HG02610 (cell line): ENCODE measurements around the gene TAS1R3.
"Not testable (repeated sequence)": the region's sequence is repeated elsewhere in the genome, so short reads cannot be mapped to it uniquely, and the experiment has no call there.

Source experiments
- ATAC-seq: cut with Tn5 transposase; IDR thresholded peaks from one replicate; pipeline ENCODE4 v1.9.1; 2021; ENCODE audit warnings: mild to moderate bottlenecking, moderate library complexity; ENCODE audit not compliant: unreplicated experiment

The TAS1R3 gene

DNA sequence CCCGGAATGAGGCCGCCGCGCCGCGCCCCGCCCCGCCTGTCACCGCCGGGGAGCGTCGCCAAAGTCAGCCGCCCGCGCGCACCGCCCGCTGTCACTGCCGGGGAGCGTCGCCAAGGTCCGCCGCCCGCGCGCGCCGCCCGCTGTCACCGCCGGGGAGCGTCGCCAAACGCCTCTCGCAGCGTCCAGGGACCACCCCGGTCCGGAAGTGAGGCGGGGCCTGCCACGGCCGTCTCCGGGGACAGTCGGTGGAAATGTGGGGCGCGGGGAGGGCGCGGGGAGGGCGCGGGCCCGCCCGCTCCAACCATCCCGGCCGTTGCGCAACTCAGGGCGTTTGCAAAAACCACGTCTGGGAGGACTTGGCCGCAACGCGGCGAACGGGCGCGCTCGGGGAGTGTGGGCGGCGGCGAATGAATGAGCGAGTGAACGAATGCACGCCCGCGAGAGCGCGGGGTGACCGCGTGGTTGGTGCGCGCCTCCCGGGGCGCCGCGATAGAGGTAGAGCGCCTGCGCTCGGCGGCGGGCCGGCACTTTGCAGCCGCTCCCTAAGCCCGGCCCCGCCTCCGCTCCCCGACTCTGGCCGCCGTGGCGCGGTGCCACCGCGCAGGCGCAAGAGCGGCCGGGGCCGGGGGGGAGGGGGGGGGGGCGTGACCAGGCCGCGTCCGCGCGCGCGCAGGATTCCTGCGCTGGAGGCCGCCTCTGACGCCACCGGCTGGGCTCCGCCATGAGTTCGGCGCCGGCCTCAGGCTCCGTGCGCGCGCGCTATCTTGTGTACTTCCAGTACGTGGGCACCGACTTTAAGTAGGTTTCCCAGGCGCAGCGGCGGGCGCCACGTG is 22.9 kb upstream of the TAS1R3 start, which contains the start of the genes ACAP3 and PUSL1:
Gene ACAP3 (minus strand): TSS at position 8 of the 833 bp plus-strand sequence. CDS start 115 bp downstream, outside the sequence.
Gene PUSL1 (plus strand): TSS at position 675 of the 833 bp plus-strand sequence. CDS start 47 bp downstream, at position 722.
- ATAC-seq, result peak; percentile 50

DNA sequence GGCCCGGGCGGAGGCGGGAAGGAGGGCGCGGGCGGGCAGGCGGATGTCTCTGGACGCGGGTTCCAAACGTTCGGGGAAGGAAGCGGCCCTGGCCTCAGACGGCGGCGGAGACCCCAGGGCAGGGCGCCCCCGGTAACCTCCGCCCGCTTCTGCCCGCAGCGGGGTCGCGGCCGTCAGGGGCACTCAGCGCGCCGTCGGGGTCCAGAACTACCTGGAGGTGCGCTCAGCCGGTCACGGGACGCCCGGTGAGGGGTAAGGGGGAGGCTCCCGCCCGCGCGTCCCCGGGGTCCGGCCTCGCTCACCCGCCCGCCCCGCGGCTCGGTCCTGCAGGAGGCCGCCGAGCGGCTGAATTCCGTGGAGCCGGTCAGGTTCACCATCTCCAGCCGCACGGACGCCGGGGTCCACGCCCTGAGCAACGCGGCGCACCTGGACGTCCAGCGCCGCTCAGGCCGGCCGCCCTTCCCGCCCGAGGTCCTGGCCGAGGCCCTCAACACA is 22.3 kb upstream of the TAS1R3 start:
- peak; percentile 0 for ATAC-seq

DNA sequence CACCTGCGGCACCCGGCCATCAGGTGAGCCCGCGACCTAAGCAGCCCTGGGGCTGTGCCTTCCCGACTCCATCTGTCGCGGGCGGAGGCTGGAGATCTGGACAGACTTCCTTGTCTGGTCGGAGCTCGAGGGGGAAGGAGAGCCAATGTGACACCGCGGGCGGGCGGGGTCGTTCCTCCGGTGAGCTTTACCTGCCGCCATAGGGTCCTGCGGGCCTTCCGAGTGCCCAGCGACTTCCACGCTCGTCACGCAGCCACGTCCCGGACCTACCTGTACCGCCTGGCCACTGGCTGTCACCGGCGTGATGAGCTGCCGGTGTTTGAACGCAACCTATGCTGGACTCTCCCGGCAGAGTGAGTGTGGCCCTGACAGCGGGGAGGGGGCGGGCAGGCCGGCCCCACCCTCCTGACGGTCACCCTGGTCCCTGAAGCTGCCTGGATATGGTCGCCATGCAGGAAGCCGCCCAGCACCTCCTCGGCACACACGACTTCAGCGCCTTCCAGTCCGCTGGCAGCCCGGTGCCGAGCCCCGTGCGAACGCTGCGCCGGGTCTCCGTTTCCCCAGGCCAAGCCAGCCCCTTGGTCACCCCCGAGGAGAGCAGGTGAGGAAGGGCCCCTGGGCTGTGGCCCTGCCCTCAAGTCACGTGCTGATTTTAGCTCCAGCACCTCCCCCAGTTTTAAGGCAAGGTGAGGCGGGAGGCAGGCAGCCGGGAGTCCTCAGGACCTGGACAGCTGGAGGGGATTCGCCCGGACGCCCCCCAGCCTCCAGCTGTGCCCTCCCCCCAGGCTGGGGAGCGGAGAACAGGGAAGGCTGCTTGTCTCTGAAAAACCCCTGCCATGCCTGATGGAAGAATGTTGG is 21.6 kb upstream of the TAS1R3 start:
- no peak for ATAC-seq

DNA sequence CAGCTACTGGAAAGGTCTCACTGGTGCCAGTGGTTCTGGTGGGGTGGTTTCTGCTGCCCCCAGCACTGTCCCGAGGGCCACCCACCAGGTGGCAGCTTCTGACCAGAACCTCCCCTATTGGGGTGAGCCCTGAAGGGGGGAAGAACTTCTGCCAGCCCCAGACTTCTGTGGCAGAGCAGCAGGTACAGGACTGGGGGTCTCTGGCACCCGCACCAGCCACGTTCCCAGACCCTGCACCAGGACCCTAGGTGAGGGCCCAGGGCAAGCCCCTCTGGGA is 21.0 kb upstream of the TAS1R3 start:
- ATAC-seq, result no peak

GRCh38 chr1:1310476-1311053 is 20.5 kb upstream of the TAS1R3 start:
- no peak for ATAC-seq

DNA sequence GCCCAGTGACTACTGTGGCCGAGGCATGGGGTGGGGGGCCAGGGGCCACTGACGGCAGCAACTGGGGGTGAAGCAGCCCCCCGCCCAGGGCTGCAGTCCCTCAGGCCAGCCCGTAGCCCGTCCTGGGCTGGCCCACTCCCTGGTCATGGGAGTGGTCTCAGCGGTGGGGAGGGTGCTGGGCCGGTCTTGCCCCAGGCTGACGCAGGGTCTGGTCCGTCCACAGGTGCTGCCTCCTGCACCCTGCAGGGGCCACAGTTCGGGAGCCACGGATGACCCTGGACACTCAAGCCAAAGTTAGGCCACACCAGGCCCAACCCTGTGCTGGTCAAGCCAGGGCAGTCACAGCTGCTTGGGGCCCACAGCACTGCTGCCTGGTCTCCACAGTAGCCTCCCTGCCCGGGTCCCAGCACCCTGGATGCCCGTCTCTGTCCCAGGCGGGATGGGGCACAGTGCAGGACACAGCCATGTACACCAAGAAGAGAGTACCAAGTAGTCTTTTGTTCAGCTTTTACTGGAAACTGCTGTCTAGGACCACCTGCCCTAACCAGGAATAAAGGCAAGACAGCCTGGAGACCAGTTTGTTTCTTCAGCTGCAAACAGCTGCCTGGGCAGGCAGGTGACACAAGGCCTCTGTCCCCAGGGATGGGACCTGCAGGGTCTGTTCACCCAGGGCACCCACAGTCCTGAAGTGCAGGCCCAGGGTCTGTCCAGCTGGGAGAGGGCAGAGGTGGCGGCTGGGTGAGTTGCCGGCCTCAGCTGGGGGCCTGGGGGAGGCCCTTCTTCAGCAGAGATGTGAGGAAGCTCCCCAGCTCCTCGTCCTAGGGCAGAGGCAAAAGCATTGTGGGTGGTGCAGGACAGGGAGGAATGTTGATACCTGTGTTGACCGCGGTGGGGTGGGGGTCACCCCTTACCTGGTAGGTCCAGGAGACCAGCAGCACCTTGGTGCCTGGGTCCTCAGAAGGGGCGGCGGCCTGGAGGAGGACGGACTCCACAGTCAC is 19.7 kb upstream of the TAS1R3 start:
- ATAC-seq, result no peak

DNA sequence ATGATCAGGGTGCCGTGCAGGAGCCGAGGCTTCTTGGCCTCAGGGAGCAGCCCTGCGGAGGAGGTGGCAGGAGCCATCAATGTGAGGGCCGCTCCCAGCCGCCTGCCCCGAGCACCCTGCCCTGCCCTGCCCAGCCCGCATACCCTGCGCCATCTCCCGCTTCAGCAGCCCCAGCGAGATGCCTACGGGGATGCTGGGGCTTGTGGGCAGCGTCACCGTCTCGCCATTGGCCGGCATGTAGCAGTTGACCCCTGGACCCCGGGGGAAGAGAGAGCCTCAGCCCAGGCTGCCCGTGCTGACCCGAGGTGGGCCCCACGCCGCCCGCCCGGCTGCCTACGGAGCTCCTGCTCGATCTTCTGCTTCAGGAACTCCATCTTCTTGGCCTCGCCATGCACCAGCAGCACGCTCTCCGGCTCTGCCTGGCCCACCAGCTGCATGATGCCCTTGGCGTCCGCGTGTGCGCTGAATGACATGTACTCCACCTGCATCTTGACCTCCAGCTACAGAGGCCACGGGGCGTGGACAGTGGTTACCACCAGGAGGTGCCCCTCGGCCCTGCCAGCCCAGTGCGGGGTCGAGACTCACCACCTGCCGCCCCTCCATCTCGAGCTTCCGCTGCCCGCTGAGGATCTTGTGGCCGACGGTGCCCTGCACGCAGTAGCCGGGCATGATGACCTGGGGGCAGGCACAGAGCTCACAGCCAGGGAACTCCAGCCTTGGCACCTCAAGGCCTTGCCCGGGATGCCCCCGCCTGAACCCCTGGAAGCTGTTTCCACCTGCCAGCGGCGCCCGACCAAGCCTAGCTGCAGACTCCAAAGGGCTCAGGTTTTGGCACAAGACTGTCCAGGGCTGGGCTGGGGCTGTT is 18.4 kb upstream of the TAS1R3 start:
- ATAC-seq, result no peak

- no peak for ATAC-seq
Observed at GRCh38 chr1:1313500-1314236, 17.4 kb upstream of the TAS1R3 start.

- no peak for ATAC-seq
Observed at GRCh38 chr1:1314237-1314586, 16.9 kb upstream of the TAS1R3 start.

GRCh38 chr1:1314678-1315335 is 16.3 kb upstream of the TAS1R3 start:
- ATAC-seq, result no peak

DNA sequence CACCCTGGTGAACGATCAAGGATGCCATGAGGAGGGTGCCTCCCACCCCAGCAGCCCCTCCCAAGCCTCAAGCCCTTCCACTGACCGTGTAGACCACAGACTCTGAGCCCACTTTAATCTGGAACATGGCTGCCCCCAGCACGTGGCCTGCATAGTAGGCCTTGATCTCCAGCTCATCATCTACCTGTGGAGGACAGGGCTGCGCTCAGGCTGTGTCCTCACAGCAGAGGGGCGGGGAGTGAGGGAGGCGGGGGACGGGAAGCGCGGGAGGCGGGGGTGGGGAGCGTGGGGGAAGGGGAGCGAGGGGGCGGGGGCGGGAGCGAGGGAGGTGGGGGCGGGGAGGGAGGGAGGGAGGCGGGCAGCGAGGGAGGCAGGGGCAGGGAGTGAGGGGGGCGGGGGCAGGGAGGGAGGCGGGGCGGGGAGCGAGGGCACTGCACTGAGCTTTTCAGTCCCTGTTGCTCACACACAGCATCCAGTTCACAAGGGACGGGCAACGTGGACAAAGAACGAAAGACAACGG is 15.6 kb upstream of the TAS1R3 start:
- no peak for ATAC-seq

- ATAC-seq, result not testable (repeated sequence)
Observed at GRCh38 chr1:1316199-1316598, 14.9 kb upstream of the TAS1R3 start.

DNA sequence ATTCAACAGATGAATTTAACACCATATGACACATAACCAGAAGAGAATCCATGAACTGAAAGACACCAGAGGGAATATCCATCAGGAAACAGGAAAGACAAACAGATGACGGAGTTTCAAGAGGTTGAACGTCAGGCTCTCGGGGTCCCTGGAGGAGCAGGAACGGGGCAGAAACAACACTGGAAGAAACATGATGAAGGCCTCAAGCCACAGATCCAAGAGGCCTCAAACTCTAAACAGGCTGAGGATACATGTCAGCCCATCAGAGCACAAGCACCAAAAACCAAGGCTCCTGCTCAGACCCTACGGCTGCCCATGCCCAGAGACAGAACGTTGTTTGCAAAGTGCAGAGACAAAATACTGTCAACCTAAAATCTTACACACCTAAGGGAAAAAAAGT is 13.7 kb upstream of the TAS1R3 start:
- no peak for ATAC-seq

GRCh38 chr1:1318131-1318652 is 12.9 kb upstream of the TAS1R3 start:
- ATAC-seq, result no peak

GRCh38 chr1:1318777-1319645 is 12.1 kb upstream of the TAS1R3 start:
- no peak for ATAC-seq

DNA sequence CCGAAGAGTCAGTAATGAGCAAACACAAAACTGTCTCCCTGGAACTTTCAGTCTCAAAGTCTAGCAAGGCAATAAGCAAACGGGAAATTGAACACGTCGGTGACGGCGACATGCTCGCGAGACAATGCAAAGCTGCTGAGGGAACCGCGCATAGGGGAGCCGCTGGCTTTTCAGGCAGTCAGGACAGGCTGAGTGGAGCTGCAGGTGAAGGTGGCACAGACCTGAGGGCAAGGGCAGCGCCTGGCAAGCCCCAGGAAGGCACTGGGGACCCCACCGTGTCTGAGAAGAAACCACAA is 11.5 kb upstream of the TAS1R3 start:
- ATAC-seq, result no peak
